ENCODE results near the gene MAP3K7CL. TPM values are rescaled to one million over a fixed set of nuclear protein-coding genes. Genes with fewer than 3 reads are reported as not detected.

Gene MAP3K7CL
- total RNA-seq, 6 donors from 2014 or later, result 3.5 to 9.4 (median 5.9) TPM

DNA sequence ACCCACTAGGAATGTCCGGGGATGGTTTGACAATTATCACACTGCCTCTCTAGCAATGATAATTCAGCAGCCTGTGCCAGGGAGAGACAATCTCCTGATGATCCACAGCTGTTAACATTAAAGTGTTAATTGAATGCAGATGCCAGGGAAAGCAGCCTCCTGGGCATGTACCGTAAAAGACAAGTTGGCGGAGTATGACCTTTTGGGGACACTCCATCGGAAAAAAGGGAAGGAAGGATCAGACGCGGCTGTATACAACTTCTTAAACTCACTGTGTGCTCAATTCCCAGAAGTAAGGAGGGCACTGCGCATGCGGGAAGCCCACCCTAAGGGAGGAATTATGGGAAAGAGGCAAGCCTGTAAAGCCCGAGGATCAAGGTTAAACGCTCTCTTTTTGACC, 62.6 kb downstream of the MAP3K7CL start:
- ATAC-seq (ENCODE audit: low FRiP score in 2 of 2) (no peak), DNase-seq (no peak)
- 66 to 73% methylated on average over 10 of the region's 10 CpGs for WGBS, 2 donors
- no peaks in the 10 kb centered on the region for H3K27me3 ChIP-seq
- H3K9me3 ChIP-seq, result no peaks in the 10 kb centered on the region
- no peak for TF ChIP-seq EP300 (IDR thresholded peaks at IDR 0.05)
- TF ChIP-seq POLR2AphosphoS5 (IDR thresholded peaks at IDR 0.05), result no peak
- TF ChIP-seq POLR2A (IDR thresholded peaks at IDR 0.05), result no peak
- TF ChIP-seq, protein P1, sequence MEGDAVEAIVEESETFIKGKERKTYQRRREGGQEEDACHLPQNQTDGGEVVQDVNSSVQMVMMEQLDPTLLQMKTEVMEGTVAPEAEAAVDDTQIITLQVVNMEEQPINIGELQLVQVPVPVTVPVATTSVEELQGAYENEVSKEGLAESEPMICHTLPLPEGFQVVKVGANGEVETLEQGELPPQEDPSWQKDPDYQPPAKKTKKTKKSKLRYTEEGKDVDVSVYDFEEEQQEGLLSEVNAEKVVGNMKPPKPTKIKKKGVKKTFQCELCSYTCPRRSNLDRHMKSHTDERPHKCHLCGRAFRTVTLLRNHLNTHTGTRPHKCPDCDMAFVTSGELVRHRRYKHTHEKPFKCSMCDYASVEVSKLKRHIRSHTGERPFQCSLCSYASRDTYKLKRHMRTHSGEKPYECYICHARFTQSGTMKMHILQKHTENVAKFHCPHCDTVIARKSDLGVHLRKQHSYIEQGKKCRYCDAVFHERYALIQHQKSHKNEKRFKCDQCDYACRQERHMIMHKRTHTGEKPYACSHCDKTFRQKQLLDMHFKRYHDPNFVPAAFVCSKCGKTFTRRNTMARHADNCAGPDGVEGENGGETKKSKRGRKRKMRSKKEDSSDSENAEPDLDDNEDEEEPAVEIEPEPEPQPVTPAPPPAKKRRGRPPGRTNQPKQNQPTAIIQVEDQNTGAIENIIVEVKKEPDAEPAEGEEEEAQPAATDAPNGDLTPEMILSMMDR (IDR thresholded peaks at IDR 0.05), result no peak
- H3K27ac ChIP-seq, result peak overlapping the region in 1 of 4 donors; percentile 25
- H3K4me3 ChIP-seq, result no peak overlapping the region
- H3K36me3 ChIP-seq, result no peaks in the 10 kb centered on the region
- H3K4me1 ChIP-seq, result peaks cover 16 to 22% (median 20%) of the 10 kb centered on the region in 4 donors

DNA sequence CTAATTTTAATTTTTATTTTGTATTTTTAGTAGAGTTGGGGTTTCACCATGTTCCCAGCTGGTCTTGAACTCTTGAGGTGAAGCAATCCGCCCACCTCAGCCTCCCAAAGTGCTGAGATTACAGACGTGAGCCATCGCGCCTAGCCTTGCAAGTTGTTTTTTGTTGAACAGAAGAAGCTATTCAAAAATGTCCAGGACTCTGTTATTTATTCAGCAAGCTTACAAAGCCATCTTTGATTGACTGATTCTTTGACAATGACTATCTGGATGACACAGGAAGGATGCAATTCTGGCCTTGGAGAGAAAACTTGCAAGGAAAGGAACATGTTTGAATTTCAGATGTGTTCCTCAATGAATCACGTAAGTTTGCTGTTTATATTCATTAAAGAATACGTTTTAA, 63.5 kb downstream of the MAP3K7CL start:
- Histone ChIP-seq H3K27me3 (no peaks in the 10 kb centered on the region), H3K36me3 (no peaks in the 10 kb centered on the region), H3K4me3 (no peak overlapping the region), H3K27ac (no peak overlapping the region), H3K9me3 (no peaks in the 10 kb centered on the region), H3K4me1 (peaks cover 16 to 22% (median 20%) of the 10 kb centered on the region in 4 donors)
- TF ChIP-seq POLR2A (IDR thresholded peaks at IDR 0.05) (no peak), EP300 (IDR thresholded peaks at IDR 0.05) (no peak), POLR2AphosphoS5 (IDR thresholded peaks at IDR 0.05) (no peak)
- TF ChIP-seq, protein P1 (IDR thresholded peaks at IDR 0.05), result no peak
- 84 to 85% methylated on average over 6 of the region's 6 CpGs for WGBS, 2 donors
- DNase-seq, result no peak
- no peak for ATAC-seq (ENCODE audit: low FRiP score in 2 of 2)

DNA sequence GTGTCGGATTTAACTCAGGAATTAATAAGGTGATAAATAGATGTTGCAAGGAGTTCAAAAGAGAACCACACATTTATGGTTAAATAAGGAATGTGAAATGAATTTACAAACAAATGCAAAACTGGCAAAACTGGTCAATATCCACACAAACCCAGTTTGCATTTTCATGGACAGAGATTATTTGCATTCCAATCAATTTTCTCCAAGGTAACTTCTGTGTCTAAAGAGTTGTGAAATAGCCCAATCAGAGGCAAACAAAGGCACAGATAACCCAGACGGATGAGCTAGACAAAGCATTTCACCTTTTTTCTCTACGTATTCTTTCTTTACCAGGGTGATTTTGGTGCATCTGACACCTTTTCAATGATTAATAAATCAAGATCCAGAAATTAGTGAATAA, 63.9 kb downstream of the MAP3K7CL start:
- Histone ChIP-seq H3K27me3 (no peaks in the 10 kb centered on the region), H3K4me1 (peaks cover 16 to 22% (median 20%) of the 10 kb centered on the region in 4 donors), H3K36me3 (no peaks in the 10 kb centered on the region), H3K9me3 (no peaks in the 10 kb centered on the region), H3K27ac (peak overlapping the region in 1 of 4 donors; percentile 70), H3K4me3 (no peak overlapping the region)
- no peak for ATAC-seq (ENCODE audit: low FRiP score in 2 of 2)
- TF ChIP-seq, protein P1 (IDR thresholded peaks at IDR 0.05), result no peak
- TF ChIP-seq POLR2A (IDR thresholded peaks at IDR 0.05), result no peak
- no peak for TF ChIP-seq EP300 (IDR thresholded peaks at IDR 0.05)
- no peak for TF ChIP-seq POLR2AphosphoS5 (IDR thresholded peaks at IDR 0.05)
- WGBS, 2 donors, result 87 to 88% methylated on average over 3 of the region's 3 CpGs
- DNase-seq, result no peak

DNA sequence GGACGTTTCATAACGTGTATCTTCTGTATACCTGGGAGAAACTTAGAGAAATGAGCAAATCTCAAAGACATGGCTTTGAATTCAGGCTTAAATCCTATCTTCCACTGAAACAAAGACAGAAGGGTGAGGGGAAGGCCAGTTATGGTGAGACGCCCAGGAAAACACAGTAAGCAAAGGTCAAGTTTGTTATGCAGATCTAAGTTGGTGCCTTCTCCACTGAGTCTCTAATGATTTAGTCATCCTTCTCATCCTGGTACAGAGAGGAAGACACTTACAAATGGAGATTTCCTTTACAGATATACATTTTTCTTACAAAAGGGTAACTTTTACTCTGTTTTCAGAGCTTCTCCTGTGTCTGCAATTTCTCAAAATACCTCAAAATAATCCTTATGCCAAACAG, 64.4 kb downstream of the MAP3K7CL start:
- peaks cover 16 to 22% (median 20%) of the 10 kb centered on the region in 4 donors for H3K4me1 ChIP-seq
- DNase-seq (no peak), ATAC-seq (ENCODE audit: low FRiP score in 2 of 2) (no peak)
- no peaks in the 10 kb centered on the region for H3K36me3 ChIP-seq
- H3K27me3 ChIP-seq, result no peaks in the 10 kb centered on the region
- TF ChIP-seq, protein P1 (IDR thresholded peaks at IDR 0.05), result no peak
- no peak for TF ChIP-seq POLR2A (IDR thresholded peaks at IDR 0.05)
- no peak for TF ChIP-seq POLR2AphosphoS5 (IDR thresholded peaks at IDR 0.05)
- peak overlapping the region in 1 of 4 donors; percentile 70 for H3K27ac ChIP-seq
- no peaks in the 10 kb centered on the region for H3K9me3 ChIP-seq
- 74 to 78% methylated on average over 3 of the region's 3 CpGs for WGBS, 2 donors
- no peak overlapping the region for H3K4me3 ChIP-seq

DNA sequence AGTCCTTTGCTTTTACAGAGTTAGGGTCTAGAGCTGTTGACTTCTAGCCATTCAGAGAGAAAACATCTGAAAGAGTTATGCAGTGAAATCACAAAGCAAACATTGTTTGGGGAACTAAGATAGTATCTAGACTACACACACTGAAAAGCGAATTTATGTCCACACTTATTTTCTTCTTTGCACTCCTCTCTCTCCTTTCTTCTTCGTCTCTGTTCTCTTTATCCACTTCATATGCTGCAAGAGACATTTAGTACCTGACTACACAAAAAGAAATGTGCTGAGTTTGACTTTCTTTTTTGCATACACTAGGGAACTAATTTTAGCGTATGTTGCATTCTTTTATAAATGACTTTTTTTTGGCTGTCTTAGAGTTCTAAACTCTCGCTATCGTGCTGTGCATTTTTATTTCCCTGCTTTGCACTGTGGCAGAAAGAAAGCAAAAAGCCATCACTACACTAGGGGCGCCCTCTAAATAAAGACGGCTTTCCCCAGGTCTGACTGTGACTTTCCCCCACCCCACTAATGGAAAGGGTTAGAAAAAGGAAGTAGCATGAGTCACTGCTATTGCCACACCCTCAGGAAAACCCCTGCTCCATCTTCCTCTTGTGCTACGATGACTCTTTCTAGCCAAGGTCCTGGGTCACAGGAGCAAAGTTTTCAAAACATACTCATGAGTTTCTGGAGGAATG, 65.7 kb downstream of the MAP3K7CL start:
- no peaks in the 10 kb centered on the region for H3K36me3 ChIP-seq
- peaks cover 0 to 5% (median 2%) of the 10 kb centered on the region in 4 donors for H3K9me3 ChIP-seq
- WGBS, 2 donors, result 13 to 14% methylated on average over 8 of the region's 8 CpGs
- DNase-seq (peak in 1 of 2 donors; percentile 85), ATAC-seq (ENCODE audit: low FRiP score in 2 of 2) (peak; percentile 92 to 96)
- no peak for TF ChIP-seq POLR2A (IDR thresholded peaks at IDR 0.05)
- TF ChIP-seq EP300 (IDR thresholded peaks at IDR 0.05), result peak in 1 of 4 donors; percentile 91
- TF ChIP-seq, protein P1 (IDR thresholded peaks at IDR 0.05), result peak; percentile 14 to 49 (median 36)
- peak; percentile 78 to 86 for TF ChIP-seq POLR2AphosphoS5 (IDR thresholded peaks at IDR 0.05)
- H3K4me3 ChIP-seq, result peak overlapping the region in 3 of 4 donors; percentile 4 to 26 (median 11)
- H3K27ac ChIP-seq, result peak overlapping the region; percentile 48 to 70 (median 60)
- H3K27me3 ChIP-seq, result no peaks in the 10 kb centered on the region
- peaks cover 16 to 22% (median 20%) of the 10 kb centered on the region in 4 donors for H3K4me1 ChIP-seq

All from upper lobe of left lung (tissue), 6 donors.